Cerebellar cortex (tissue), 1 donor: Measurements from ENCODE around the gene CDC27.
"Not testable (repeated sequence)": the region's sequence is repeated elsewhere in the genome, so short reads cannot be mapped to it uniquely, and the experiment has no call there.

Experiments
- DNase-seq: peaks from one replicate; pipeline ENCODE4 v3.0.0-alpha.2; 2015; ENCODE audit warnings: low spot score

Gene CDC27

GRCh38 chr17:47219621-47220475 is 30.8 kb upstream of the CDC27 start:
- DNase-seq, result no peak

- DNase-seq, result no peak
Observed at GRCh38 chr17:47218896-47219430, 29.9 kb upstream of the CDC27 start.

- not testable (repeated sequence) for DNase-seq
Observed at GRCh38 chr17:47217279-47217678, 28.2 kb upstream of the CDC27 start.

- not testable (repeated sequence) for DNase-seq
Observed at GRCh38 chr17:47216821-47217220, 27.7 kb upstream of the CDC27 start.

GRCh38 chr17:47214931-47215330 is 25.8 kb upstream of the CDC27 start:
- no peak for DNase-seq

- DNase-seq, result no peak
Observed at GRCh38 chr17:47213540-47213939, 24.4 kb upstream of the CDC27 start.

GRCh38 chr17:47212458-47212857 is 23.4 kb upstream of the CDC27 start:
- no peak for DNase-seq

- DNase-seq, result no peak
Observed at GRCh38 chr17:47210779-47211178, 21.7 kb upstream of the CDC27 start.

GRCh38 chr17:47210105-47210504 is 21.0 kb upstream of the CDC27 start:
- DNase-seq, result no peak

GRCh38 chr17:47209499-47209898 is 20.4 kb upstream of the CDC27 start:
- no peak for DNase-seq

GRCh38 chr17:47208744-47209488 is 19.8 kb upstream of the CDC27 start, which contains the start of gene MYL4:
Gene MYL4 (plus strand): TSS chr17:47209348. CDS start chr17:47209423, 75 bp downstream.
- no peak for DNase-seq

GRCh38 chr17:47207143-47208067 is 18.3 kb upstream of the CDC27 start:
- no peak for DNase-seq

GRCh38 chr17:47205419-47205963 is 16.4 kb upstream of the CDC27 start:
- DNase-seq, result no peak

- DNase-seq, result no peak
Observed at GRCh38 chr17:47204722-47205418, 15.8 kb upstream of the CDC27 start.

- no peak for DNase-seq
Observed at GRCh38 chr17:47203984-47204721, 15.1 kb upstream of the CDC27 start.

GRCh38 chr17:47201166-47201565 is 12.1 kb upstream of the CDC27 start:
- no peak for DNase-seq

GRCh38 chr17:47200325-47200664 is 11.2 kb upstream of the CDC27 start:
- DNase-seq, result no peak

- DNase-seq, result no peak
Observed at GRCh38 chr17:47199627-47200324, 10.7 kb upstream of the CDC27 start.

- DNase-seq, result no peak
Observed at GRCh38 chr17:47197821-47198220, 8.7 kb upstream of the CDC27 start.
